HCT116 (cell line): ENCODE data around the gene PRKG1. TPM values are rescaled to one million over a fixed set of nuclear protein-coding genes. Genes with fewer than 3 reads are reported as not detected.

ENCODE experiments used
- ATAC-seq: fragments of 200-7000 bp; cut with Tn5 transposase; 2 replicates; pipeline ENCODE4 v1.9.1; 2020; ENCODE audit warnings: mild to moderate bottlenecking, moderate library complexity
- BruUV-seq: library from RNA; stranded (reverse); fragments of 400-500 nt; replicated peaks from 2 replicates; lab custom pipeline; 2021; lab: Mats Ljungman, UMichigan
- CTCF ChIA-PET: fragments of 300-600 bp; sonication (Branson Sonifier 250); formaldehyde crosslinking; loops from one replicate; lab custom pipeline; 2021; ENCODE audit warnings: antibody characterized with exemption; lab: Charles Lee
- POLR2A ChIA-PET: fragments of 300-600, 350-600 bp; sonication (Branson Sonifier 250); formaldehyde crosslinking; loops from one replicate; lab custom pipeline; 2021; ENCODE audit warnings: antibody characterized with exemption; lab: Charles Lee
- RAD21 ChIA-PET, 2 experiments: fragments of 300-600 bp; sonication (Branson Sonifier 250); formaldehyde crosslinking; loops; one replicate each; lab custom pipeline; 2023; ENCODE audit warnings: low total read pairs in 2 of 2; ENCODE audit not compliant: uncharacterized antibody in 2 of 2, unreplicated experiment in 2 of 2, low non-redundant PET in 1 of 2; lab: Charles Lee
- DNase-seq: peaks from one replicate; pipeline ENCODE4 v3.0.0-alpha.2; 2010; ENCODE audit warnings: low read depth, low spot score
- H2AFZ ChIP-seq: fragments of 200-600 bp; shearing (Covaris generic), sonication (generic); 2 replicates; pipeline ENCODE4 v1.6.1; 2017; ENCODE audit warnings: low read depth, mixed run types, mixed read lengths, antibody characterized with exemption, low read length; ENCODE audit not compliant: poor library complexity, severe bottlenecking
- H3K27ac ChIP-seq: 2 replicates; pipeline ENCODE4 v1.5.1; 2012; ENCODE audit warnings: low read depth, low read length
- H3K27me3 ChIP-seq: fragments of 200-600 bp; sonication (generic); 2 replicates; pipeline ENCODE4 v1.6.1; 2016; ENCODE audit warnings: mixed run types, low read length, mixed read lengths; ENCODE audit not compliant: insufficient read depth
- H3K36me3 ChIP-seq, 2 experiments: fragments of 200-500 bp in 1 of 2; fragments of 200-600 bp in 1 of 2; sonication (Bioruptor generic) in 1 of 2; sonication (generic) in 1 of 2; 2 replicates each; pipeline versions ENCODE4 v1.5.1 to v1.6.1; 2014 to 2016; ENCODE audit warnings: low read length in 2 of 2, inconsistent platforms in 1 of 2, mixed read lengths in 1 of 2, mixed run types in 1 of 2; ENCODE audit not compliant: insufficient read depth in 2 of 2, control insufficient read depth in 1 of 2
- H3K4me1 ChIP-seq, 2 experiments: fragments of 200-600 bp in 1 of 2; sonication (generic) in 1 of 2; 2 replicates each; pipeline versions ENCODE4 v1.5.1 to v1.6.1; 2012 to 2017; ENCODE audit warnings: low read length in 2 of 2, inconsistent platforms in 1 of 2, mild to moderate bottlenecking in 1 of 2, mixed read lengths in 1 of 2, mixed run types in 1 of 2, moderate library complexity in 1 of 2; ENCODE audit not compliant: insufficient read depth in 2 of 2, control insufficient read depth in 1 of 2
- H3K4me2 ChIP-seq: fragments of 200-600 bp; sonication (generic); 2 replicates; pipeline ENCODE4 v1.6.1; 2017; ENCODE audit warnings: mixed run types, low read length, mixed read lengths
- H3K4me3 ChIP-seq, 2 experiments: fragments of 200-600 bp in 1 of 2; sonication (generic) in 1 of 2; replicated peaks in 1 of 2; 2 replicates each; pipeline ENCODE4 v1.5.1; 2011 to 2016; ENCODE audit warnings: low read length in 2 of 2, control low read depth in 1 of 2, low read depth in 1 of 2, mild to moderate bottlenecking in 1 of 2, mixed read lengths in 1 of 2, mixed run types in 1 of 2
- H3K79me2 ChIP-seq: fragments of 200-600 bp; sonication (generic); 2 replicates; pipeline ENCODE4 v1.6.1; 2017; ENCODE audit warnings: mild to moderate bottlenecking, mixed run types, low read length, moderate library complexity, mixed read lengths; ENCODE audit not compliant: insufficient read depth
- H3K9ac ChIP-seq: fragments of 200-600 bp; sonication (generic); 2 replicates; pipeline ENCODE4 v1.6.1; 2016; ENCODE audit warnings: low read length, mixed read lengths
- H3K9me2 ChIP-seq: fragments of 200-600 bp; sonication (generic), shearing (Covaris generic); 2 replicates; pipeline ENCODE4 v1.6.1; 2017; ENCODE audit warnings: mixed run types, mild to moderate bottlenecking, moderate library complexity; ENCODE audit not compliant: insufficient read depth
- H3K9me3 ChIP-seq, 2 experiments: fragments of 200-500 bp in 1 of 2; fragments of 200-600 bp in 1 of 2; sonication (Bioruptor generic) in 1 of 2; sonication (generic) in 1 of 2; 2 replicates each; pipeline ENCODE4 v1.6.1; 2014 to 2017; ENCODE audit warnings: low read length in 2 of 2, mixed read lengths in 2 of 2, inconsistent platforms in 1 of 2, low read depth in 1 of 2, mild to moderate bottlenecking in 1 of 2, mixed run types in 1 of 2, moderate library complexity in 1 of 2; ENCODE audit not compliant: control insufficient read depth in 1 of 2, insufficient read depth in 1 of 2
- H4K20me1 ChIP-seq: fragments of 200-600 bp; sonication (generic), shearing (Covaris generic); 2 replicates; pipeline ENCODE4 v1.6.1; 2017; ENCODE audit warnings: mixed run types, mild to moderate bottlenecking, moderate library complexity; ENCODE audit not compliant: insufficient read depth
- ATF3 ChIP-seq: IDR thresholded peaks from 2 replicates; pipeline ENCODE4 v1.6.1; 2012
- CEBPB ChIP-seq: IDR thresholded peaks from 2 replicates; pipeline ENCODE4 v1.6.1; 2012; ENCODE audit warnings: low read depth
- CTCF ChIP-seq, 3 experiments: fragments of 200-600 bp in 1 of 3; sonication (generic) in 1 of 3; IDR thresholded peaks in 2 of 3; conservative IDR thresholded peaks in 1 of 3; 2 replicates each; pipeline ENCODE4 v1.5.1; 2012 to 2017; ENCODE audit warnings: low read depth in 2 of 3, low read length in 2 of 3, antibody characterized with exemption in 1 of 3, borderline replicate concordance in 1 of 3, control low read depth in 1 of 3, mild to moderate bottlenecking in 1 of 3, mixed read lengths in 1 of 3, mixed run types in 1 of 3, moderate library complexity in 1 of 3; ENCODE audit not compliant: insufficient read depth in 1 of 3
- EGR1 ChIP-seq: IDR thresholded peaks from 2 replicates; pipeline ENCODE4 v1.6.1; 2012; ENCODE audit warnings: low read depth
- ELF1 ChIP-seq: IDR thresholded peaks from 2 replicates; pipeline ENCODE4 v1.6.1; 2012; ENCODE audit warnings: low read depth, borderline replicate concordance
- FOSL1 ChIP-seq: IDR thresholded peaks from 2 replicates; pipeline ENCODE4 v1.6.1; 2012; ENCODE audit warnings: low read depth
- JUND ChIP-seq: IDR thresholded peaks from 2 replicates; pipeline ENCODE4 v1.6.1; 2012
- MAX ChIP-seq: IDR thresholded peaks from 2 replicates; pipeline ENCODE4 v1.6.1; 2012
- POLR2A ChIP-seq: IDR thresholded peaks from 2 replicates; pipeline ENCODE4 v1.7.0; 2011; ENCODE audit warnings: borderline replicate concordance; ENCODE audit not compliant: insufficient read depth, insufficient read length; ENCODE audit errors: extremely low read depth
- POLR2AphosphoS5 ChIP-seq: IDR thresholded peaks from 2 replicates; pipeline ENCODE4 v1.6.1; 2011; ENCODE audit warnings: mild to moderate bottlenecking, low read depth, low read length, moderate library complexity
- REST ChIP-seq: IDR thresholded peaks from 2 replicates; pipeline ENCODE4 v1.6.1; 2012; ENCODE audit warnings: low read depth
- SP1 ChIP-seq: IDR thresholded peaks from 2 replicates; pipeline ENCODE4 v1.6.1; 2012; ENCODE audit warnings: low read depth
- SRF ChIP-seq: IDR thresholded peaks from 2 replicates; pipeline ENCODE4 v1.6.1; 2012; ENCODE audit warnings: low read depth
- TCF7L2 ChIP-seq: IDR thresholded peaks from 2 replicates; pipeline ENCODE4 v1.7.0; 2011; ENCODE audit warnings: borderline replicate concordance, inconsistent platforms; ENCODE audit not compliant: insufficient read depth, insufficient read length; ENCODE audit errors: extremely low read depth
- YY1 ChIP-seq: IDR thresholded peaks from 2 replicates; pipeline ENCODE4 v1.6.1; 2011; ENCODE audit warnings: low read length, low read depth, moderate library complexity, mild to moderate bottlenecking; ENCODE audit not compliant: insufficient replicate concordance; ENCODE audit errors: extremely low read depth
- ZFX ChIP-seq: fragments of 450-650 bp; IDR thresholded peaks from 2 replicates; pipeline ENCODE4 v1.6.1; 2017
- ZNF274 ChIP-seq: fragments of 200-500 bp; sonication (Bioruptor generic); IDR thresholded peaks from 2 replicates; pipeline ENCODE4 v1.6.1; 2014; ENCODE audit warnings: mild to moderate bottlenecking, low read depth, low read length, inconsistent platforms
- intact Hi-C: fragments of 100-400 bp; cut with micrococcal nuclease; formaldehyde crosslinking; loops from 2 replicates; pipeline ENCODE4 v1.10.0; 2022
- total RNA-seq: library from RNA; stranded (reverse); gene quantifications from one replicate; pipeline ENCODE4 v1.2.1, GENCODE V29; 2021; ENCODE audit not compliant: unreplicated experiment

Gene PRKG1
- total RNA-seq, 1 experiment from 2014 or later, result 1.4 TPM

GRCh38 chr10:51981731-51982130 lies 907.4 kb downstream of the PRKG1 start (continued):
- no peak for TF ChIP-seq SP1
- no peak for TF ChIP-seq ZFX

- RAD21 ChIA-PET, result no interaction called here
- no peak overlapping the region for H3K9ac ChIP-seq
- H3K4me1 ChIP-seq, result no peaks in the 10 kb centered on the region
- H3K4me2 ChIP-seq, result no peak overlapping the region
- no peak for TF ChIP-seq ZNF274
- no peak for TF ChIP-seq SRF
- TF ChIP-seq ELF1, result no peak
- TF ChIP-seq FOSL1, result no peak
- no peak for TF ChIP-seq MAX
- TF ChIP-seq ZFX, result no peak
- TF ChIP-seq SP1, result no peak
- TF ChIP-seq POLR2A, result no peak
- TF ChIP-seq POLR2AphosphoS5, result no peak
- no peak for TF ChIP-seq YY1
- TF ChIP-seq TCF7L2, result no peak
- no peak for TF ChIP-seq ATF3
- no peak for TF ChIP-seq JUND
- TF ChIP-seq CEBPB, result no peak
- no peak for TF ChIP-seq REST
- no peak for TF ChIP-seq CTCF (IDR thresholded peaks at IDR 0.05 in 2 of 3, conservative IDR thresholded peaks at IDR 0.05 in 1 of 3; ENCODE audit: borderline replicate concordance in 1 of 3, insufficient read depth in 1 of 3, low read depth in 2 of 3, low read length in 2 of 3)
- no peak for TF ChIP-seq EGR1
- H3K79me2 ChIP-seq, result no peaks in the 10 kb centered on the region
- no peak for ATAC-seq
- H3K27me3 ChIP-seq, result peaks cover 8% of the 10 kb centered on the region; the same call in 1 of the 2 replicates
- no peak for DNase-seq
- H3K9me3 ChIP-seq, result no peaks in the 10 kb centered on the region
- H3K4me3 ChIP-seq, result no peak overlapping the region
- intact Hi-C loops, result no loop called here
- no peaks in the 10 kb centered on the region for H3K36me3 ChIP-seq
- POLR2A ChIA-PET, result no interaction called here
- no TSS peak for BruUV-seq
- no peak overlapping the region for H2AFZ ChIP-seq
- H4K20me1 ChIP-seq, result no peaks in the 10 kb centered on the region
- CTCF ChIA-PET, result no interaction called here
- no peak overlapping the region for H3K27ac ChIP-seq
- no peaks in the 10 kb centered on the region for H3K9me2 ChIP-seq
Observed at GRCh38 chr10:51983481-51983880, 909.2 kb downstream of the PRKG1 start.
